ENCODE results near the gene WDR5B.

GRCh38 chr3:122458992-122459391 is 43.1 kb upstream of the WDR5B start:
- TF ChIP-seq USF2 (IDR thresholded peaks at IDR 0.05; ENCODE audit: low read depth, low read length), result no peak
- TF ChIP-seq FOS (IDR thresholded peaks at IDR 0.05; ENCODE audit: low read depth, low read length), result no peak
- TF ChIP-seq CTCF (conservative IDR thresholded peaks at IDR 0.05; ENCODE audit: low read depth, low read length), result peak; percentile 55
- no peak for TF ChIP-seq POLR2A (IDR thresholded peaks at IDR 0.05; ENCODE audit: low read depth, low read length)
- TF ChIP-seq MAFK (IDR thresholded peaks at IDR 0.05; ENCODE audit: low read depth, low read length), result no peak
- no peak for TF ChIP-seq MAZ (IDR thresholded peaks at IDR 0.05; ENCODE audit: borderline replicate concordance, low read depth, low read length)
- TF ChIP-seq CHD1 (IDR thresholded peaks at IDR 0.05; ENCODE audit: low read depth, low read length), result no peak
- no peak for TF ChIP-seq RFX5 (IDR thresholded peaks at IDR 0.05; ENCODE audit: low read depth, low read length)
- TF ChIP-seq RAD21 (IDR thresholded peaks at IDR 0.05; ENCODE audit: low read length), result peak; percentile 66
- TF ChIP-seq CEBPB (IDR thresholded peaks at IDR 0.05; ENCODE audit: low read depth, low read length), result no peak
